ENCODE data around the gene KRTAP4-5.
"Not testable (repeated sequence)": the region's sequence is repeated elsewhere in the genome, so short reads cannot be mapped to it uniquely, and the experiment has no call there.

Gene KRTAP4-5

DNA sequence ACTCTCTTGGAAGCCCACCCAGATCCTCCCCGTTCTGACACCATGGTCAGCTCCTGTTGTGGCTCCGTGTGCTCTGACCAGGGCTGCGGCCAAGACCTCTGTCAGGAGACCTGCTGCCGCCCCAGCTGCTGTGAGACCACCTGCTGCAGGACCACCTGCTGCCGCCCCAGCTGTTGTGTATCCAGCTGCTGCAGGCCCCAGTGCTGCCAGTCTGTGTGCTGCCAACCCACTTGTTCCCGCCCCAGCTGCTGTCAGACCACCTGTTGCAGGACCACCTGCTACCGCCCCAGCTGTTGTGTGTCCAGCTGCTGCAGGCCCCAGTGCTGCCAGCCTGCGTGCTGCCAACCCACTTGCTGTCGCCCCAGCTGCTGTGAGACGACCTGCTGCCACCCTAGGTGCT lies 44.3 kb downstream of the KRTAP4-5 start, which contains the start of gene KRTAP4-9:
Gene KRTAP4-9, plus strand, starts transcription at position 43 of the 400 bp plus-strand sequence. Its CDS starts 0 bp downstream, at position 43.
- DNase-seq, result not testable (repeated sequence)

DNA sequence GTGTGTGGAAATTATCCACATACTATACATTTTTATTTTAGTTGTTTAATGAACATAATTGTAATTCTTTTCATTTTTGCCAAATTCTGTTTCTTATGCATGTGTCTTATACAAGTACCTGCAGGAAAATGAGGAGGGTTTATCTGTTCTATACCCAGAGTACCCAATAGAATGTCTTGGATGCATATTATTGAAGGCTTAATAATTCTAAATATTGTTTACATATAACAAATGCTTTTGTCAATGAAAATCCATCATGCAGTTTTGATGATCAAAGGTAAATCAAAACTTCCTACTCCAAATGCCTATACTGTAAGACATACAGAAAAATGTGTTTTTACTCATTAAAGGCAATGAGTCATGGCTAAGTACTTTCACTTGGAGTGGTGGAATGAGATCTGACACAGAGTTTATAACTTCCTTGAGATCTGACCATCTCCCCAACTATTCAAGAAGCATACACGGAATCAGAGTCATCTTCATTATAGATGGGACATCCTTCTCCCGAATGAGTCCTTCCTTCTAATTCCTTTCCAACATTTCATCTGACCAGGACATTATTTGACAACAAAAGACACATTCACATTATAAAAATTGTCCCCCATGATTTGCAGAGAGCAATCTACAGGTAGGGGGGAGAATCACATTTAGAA lies 45.1 kb downstream of the KRTAP4-5 start:
- not testable (repeated sequence) for DNase-seq

DNA sequence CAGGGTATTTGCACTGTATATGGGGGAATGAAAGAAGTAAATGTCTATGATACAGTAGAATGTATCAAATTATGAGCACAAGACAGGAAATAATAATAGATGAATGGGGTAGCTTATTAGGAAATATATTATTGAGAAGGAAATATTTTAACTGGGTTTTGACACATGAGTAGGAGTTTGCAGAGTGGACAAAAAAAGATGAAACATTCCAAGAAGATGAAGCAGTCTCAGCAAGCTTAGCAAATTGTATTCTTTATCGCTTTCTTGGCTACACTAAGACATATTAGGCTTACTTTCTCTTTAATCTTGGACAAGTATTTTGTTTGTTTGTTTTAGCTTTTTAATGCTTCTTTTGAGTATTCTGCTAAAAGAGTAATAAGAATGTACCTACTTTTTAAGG lies 45.7 kb downstream of the KRTAP4-5 start:
- DNase-seq, result no peak

DNA sequence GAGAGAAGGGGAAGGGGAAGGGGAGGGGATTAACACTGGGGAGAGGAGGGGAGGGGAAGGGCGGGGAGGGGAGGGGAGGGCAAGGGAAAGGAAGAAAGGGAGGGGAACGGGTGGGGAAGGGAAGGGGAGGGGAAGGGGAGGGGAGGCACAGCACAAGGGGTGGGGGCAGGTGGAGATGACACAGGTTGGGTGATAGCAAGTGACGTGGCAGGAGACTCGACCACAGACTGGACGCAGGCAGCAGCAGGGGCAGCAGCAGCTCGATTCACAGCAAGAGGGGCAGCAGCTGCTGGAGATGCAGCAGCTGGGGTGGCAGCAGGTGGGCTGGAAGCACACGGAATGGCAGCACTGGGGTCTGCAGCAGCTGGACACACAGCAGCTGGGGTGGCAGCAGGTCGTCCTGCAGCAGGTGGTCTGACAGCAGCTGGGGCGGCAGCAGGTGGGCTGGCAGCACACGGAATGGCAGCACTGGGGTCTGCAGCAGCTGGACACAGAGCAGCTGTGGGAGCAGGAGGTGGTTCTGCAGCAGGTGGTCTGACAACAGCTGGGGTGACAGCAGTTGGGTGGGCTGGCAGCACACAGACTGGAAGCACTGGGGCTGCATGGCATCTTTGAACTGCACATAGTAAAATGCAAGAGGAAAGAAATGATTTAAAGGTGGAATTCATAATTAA lies 47.9 kb downstream of the KRTAP4-5 start, which contains the start of gene KRTAP4-16:
Gene KRTAP4-16, minus strand, starts transcription at position 624 of the 674 bp plus-strand sequence. Its CDS starts 0 bp downstream, at position 624.
- no peak for DNase-seq

DNA sequence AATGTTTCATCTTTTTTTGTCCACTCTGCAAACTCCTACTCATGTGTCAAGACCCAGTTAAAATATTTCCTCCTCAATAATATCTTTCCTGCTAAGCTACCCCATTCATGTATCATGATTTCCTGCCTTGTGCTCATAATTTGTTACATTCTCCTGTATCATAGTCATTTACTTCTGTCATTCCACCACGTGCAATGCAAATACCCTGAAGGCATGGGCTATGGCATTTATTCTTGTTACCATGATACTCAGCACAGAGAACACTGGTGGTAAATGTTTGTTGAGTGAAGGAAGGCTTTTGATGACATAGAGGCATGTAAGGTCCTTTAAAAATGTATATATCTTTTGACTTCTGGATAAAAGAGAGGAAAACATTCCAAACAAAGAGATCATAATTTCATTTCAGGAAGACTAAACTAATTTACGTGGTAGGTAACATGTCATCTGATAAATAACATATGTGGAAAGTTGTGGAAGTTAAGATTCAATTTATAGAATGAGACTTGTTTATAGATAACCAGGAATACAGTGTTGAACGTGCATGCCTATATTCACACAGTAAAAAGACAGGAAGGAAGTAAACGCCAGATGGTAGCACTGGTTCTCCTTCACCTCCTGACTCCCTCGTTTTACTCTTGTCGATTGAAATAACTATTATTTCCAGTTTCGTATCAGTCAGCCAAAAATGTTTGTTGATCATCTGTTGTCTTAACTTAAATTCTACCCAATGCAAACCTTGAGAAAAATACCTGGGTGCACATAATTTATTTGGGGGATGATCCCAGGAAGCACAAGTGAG lies 49.7 kb downstream of the KRTAP4-5 start:
- not testable (repeated sequence) for DNase-seq
